ENCODE data around the gene ISCA1. TPM values are rescaled to one million over a fixed set of nuclear protein-coding genes. Genes with fewer than 3 reads are reported as not detected.

The ISCA1 gene
- 10 to 100 TPM; 35.7 to 53.1 (median 38.3) TPM for total RNA-seq

GRCh38 chr9:86282077-86282978 lies at the start of gene ISCA1:
TSS of gene ISCA1 (minus strand) at chr9:86282538. CDS start at chr9:86282458, 80 bp downstream.
- Histone ChIP-seq H3K4me3 (peak within 1 kb of the TSS; percentile 88 to 97 (median 90)), H3K4me1 (peaks cover 0 to 11% of the 10 kb centered on the region in 2 donors), H3K9me3 (no peaks in the 10 kb centered on the region), H3K36me3 (no peaks in the 10 kb centered on the region), H3K27me3 (no peaks in the 10 kb centered on the region), H3K27ac (peak within 1 kb of the TSS; percentile 98 to 99)
- DNase-seq (ENCODE audit: low spot score in 2 of 2): peak; percentile 96
- TF ChIP-seq POLR2AphosphoS5 (IDR thresholded peaks at IDR 0.05): peak; percentile 80 to 95 (median 81)
- peak; percentile 83 for TF ChIP-seq POLR2A (IDR thresholded peaks at IDR 0.05)
- TF ChIP-seq CTCF (IDR thresholded peaks at IDR 0.05): no peak
- intact Hi-C loops (cut with DNase I; ENCODE audit: low total_unique reads): no loop called here

DNA sequence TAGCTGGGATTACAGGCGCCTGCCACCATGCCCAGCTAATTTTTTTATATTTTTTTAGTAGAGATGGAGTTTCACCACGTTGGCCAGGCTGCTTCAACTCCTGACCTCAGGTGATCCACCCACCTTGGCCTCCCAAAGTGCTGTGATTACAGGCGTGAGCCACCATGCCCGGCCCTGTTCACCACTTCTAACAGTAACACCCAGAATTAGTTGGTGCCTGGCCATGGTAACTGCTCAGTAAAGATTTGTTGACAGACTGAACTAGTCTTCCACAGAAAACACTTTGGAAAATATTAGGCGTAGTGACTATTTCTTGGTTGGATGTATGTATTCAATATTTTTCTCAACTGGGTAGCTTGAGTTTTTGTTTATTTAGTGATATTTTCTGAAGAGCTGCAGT lies 47.8 kb upstream of the ISCA1 start:
- intact Hi-C loops (cut with DNase I; ENCODE audit: low total_unique reads): no loop called here
- H3K27me3 ChIP-seq: no peaks in the 10 kb centered on the region
- H3K9me3 ChIP-seq: no peaks in the 10 kb centered on the region
- DNase-seq (ENCODE audit: low spot score in 2 of 2): no peak
- H3K36me3 ChIP-seq: no peaks in the 10 kb centered on the region
- no peak overlapping the region for H3K27ac ChIP-seq
- TF ChIP-seq POLR2A (IDR thresholded peaks at IDR 0.05): no peak
- TF ChIP-seq POLR2AphosphoS5 (IDR thresholded peaks at IDR 0.05): no peak
- TF ChIP-seq CTCF (IDR thresholded peaks at IDR 0.05): no peak
- no peak overlapping the region for H3K4me3 ChIP-seq
- H3K4me1 ChIP-seq: no peaks in the 10 kb centered on the region

GRCh38 chr9:86329649-86330048 lies 47.3 kb upstream of the ISCA1 start:
- TF ChIP-seq CTCF (IDR thresholded peaks at IDR 0.05) (no peak), POLR2A (IDR thresholded peaks at IDR 0.05) (no peak), POLR2AphosphoS5 (IDR thresholded peaks at IDR 0.05) (no peak)
- Histone ChIP-seq H3K27ac (no peak overlapping the region), H3K4me1 (no peaks in the 10 kb centered on the region), H3K9me3 (no peaks in the 10 kb centered on the region), H3K4me3 (no peak overlapping the region), H3K27me3 (no peaks in the 10 kb centered on the region), H3K36me3 (no peaks in the 10 kb centered on the region)
- intact Hi-C loops (cut with DNase I; ENCODE audit: low total_unique reads): no loop called here
- DNase-seq (ENCODE audit: low spot score in 2 of 2): no peak

DNA sequence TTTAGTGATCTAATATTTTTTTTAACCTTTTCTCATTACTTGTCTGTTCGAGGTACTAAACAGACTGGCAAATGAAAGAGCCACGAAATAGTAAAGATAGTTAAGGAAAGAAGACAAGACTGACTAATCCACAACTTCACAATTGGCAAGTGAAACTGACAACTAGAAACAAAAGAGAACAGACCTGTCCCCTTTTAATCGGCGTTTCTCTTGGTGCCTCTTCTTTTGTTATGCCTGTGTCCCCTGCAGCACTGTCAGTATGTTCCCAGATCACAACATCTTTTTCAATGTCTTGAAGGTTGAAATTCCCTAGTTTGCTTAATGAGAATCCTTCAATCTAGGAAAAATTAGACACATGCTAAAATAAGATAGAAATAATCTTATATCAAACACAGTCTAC lies 45.8 kb upstream of the ISCA1 start:
- intact Hi-C loops (cut with DNase I; ENCODE audit: low total_unique reads): no loop called here
- no peak overlapping the region for H3K4me3 ChIP-seq
- no peak for DNase-seq (ENCODE audit: low spot score in 2 of 2)
- H3K9me3 ChIP-seq: no peaks in the 10 kb centered on the region
- H3K27me3 ChIP-seq: no peaks in the 10 kb centered on the region
- peaks cover 4% of the 10 kb centered on the region for H3K36me3 ChIP-seq
- H3K27ac ChIP-seq: no peak overlapping the region
- TF ChIP-seq POLR2AphosphoS5 (IDR thresholded peaks at IDR 0.05) (no peak), CTCF (IDR thresholded peaks at IDR 0.05) (no peak), POLR2A (IDR thresholded peaks at IDR 0.05) (no peak)
- no peaks in the 10 kb centered on the region for H3K4me1 ChIP-seq

- no peaks in the 10 kb centered on the region for H3K27me3 ChIP-seq
- no peak for DNase-seq (ENCODE audit: low spot score in 2 of 2)
- no peaks in the 10 kb centered on the region for H3K9me3 ChIP-seq
- no peaks in the 10 kb centered on the region for H3K4me1 ChIP-seq
- no peak overlapping the region for H3K4me3 ChIP-seq
- intact Hi-C loops (cut with DNase I; ENCODE audit: low total_unique reads): no loop called here
- H3K36me3 ChIP-seq: peaks cover 14% of the 10 kb centered on the region
- no peak overlapping the region for H3K27ac ChIP-seq
- TF ChIP-seq CTCF (IDR thresholded peaks at IDR 0.05) (no peak), POLR2A (IDR thresholded peaks at IDR 0.05) (no peak), POLR2AphosphoS5 (IDR thresholded peaks at IDR 0.05) (no peak)
Measured at GRCh38 chr9:86326536-86326935, 44.2 kb upstream of the ISCA1 start.

Data from breast epithelium (tissue), 4 donors.